ENCODE measurements around the gene DOK3. TPM values are rescaled to one million over a fixed set of nuclear protein-coding genes. Genes with fewer than 3 reads are reported as not detected.

DOK3 gene
- total and polyA plus RNA-seq, 2 of the 13 experiments (the other 11 are each of a cell fraction or from before 2014, with no cell fraction given), result 1.4 to 1.5 TPM

DNA sequence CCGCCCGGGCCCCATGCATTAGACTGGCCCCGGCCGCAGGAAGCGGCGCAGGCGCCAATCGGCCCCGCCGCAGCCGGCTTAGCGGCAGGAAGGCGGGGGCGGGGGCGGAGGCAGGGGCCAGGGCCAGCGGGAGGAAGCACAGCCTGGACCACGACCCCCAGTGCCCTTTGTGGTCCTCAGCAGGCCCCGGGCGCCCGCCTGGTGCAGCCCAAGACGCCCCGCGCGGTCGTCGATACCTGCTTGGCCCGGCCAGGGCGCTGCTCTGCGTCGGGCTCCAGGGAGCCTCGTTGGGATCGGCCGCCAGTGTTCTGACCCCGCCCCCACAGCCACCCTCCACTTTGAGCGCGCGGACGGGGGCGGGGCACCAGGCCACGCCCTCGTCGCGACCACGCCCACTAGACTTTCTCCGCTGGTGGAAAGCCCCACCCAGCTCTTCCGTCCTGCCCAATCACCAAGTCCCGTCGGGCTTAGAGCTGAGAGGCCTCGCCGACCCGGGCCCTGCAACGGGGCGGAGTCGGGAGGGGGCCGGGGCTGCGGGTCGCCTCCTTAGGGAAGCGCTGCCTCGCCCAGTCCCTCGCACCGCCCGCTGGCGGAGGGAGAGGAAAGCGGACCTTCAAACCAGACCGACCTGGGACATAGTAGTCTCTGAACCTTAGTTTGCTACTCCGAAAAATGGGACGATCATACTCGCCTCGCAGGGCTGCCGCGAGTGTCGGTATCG is 12.2 kb downstream of the DOK3 start, which contains the start of gene PDLIM7 (continued):
- no peak for TF ChIP-seq U2AF2 (IDR thresholded peaks at IDR 0.05; ENCODE audit: low read depth, low read length)
- peak; percentile 48; the same call in 1 of the 3 replicates for TF ChIP-seq MXI1 (IDR thresholded peaks at IDR 0.05; ENCODE audit: borderline replicate concordance, low read depth, low read length)
- TF ChIP-seq, protein P1, sequence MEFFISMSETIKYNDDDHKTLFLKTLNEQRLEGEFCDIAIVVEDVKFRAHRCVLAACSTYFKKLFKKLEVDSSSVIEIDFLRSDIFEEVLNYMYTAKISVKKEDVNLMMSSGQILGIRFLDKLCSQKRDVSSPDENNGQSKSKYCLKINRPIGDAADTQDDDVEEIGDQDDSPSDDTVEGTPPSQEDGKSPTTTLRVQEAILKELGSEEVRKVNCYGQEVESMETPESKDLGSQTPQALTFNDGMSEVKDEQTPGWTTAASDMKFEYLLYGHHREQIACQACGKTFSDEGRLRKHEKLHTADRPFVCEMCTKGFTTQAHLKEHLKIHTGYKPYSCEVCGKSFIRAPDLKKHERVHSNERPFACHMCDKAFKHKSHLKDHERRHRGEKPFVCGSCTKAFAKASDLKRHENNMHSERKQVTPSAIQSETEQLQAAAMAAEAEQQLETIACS (CRISPR knock-in tag; IDR thresholded peaks at IDR 0.05), result 0 out of 2 replicates have a peak, but pooled peaks have one; percentile 24
- 0 out of 2 replicates have a peak, but pooled peaks have one; percentile 19 for TF ChIP-seq NCOA2 (CRISPR knock-in tag; IDR thresholded peaks at IDR 0.05)
- TF ChIP-seq, protein P2, sequence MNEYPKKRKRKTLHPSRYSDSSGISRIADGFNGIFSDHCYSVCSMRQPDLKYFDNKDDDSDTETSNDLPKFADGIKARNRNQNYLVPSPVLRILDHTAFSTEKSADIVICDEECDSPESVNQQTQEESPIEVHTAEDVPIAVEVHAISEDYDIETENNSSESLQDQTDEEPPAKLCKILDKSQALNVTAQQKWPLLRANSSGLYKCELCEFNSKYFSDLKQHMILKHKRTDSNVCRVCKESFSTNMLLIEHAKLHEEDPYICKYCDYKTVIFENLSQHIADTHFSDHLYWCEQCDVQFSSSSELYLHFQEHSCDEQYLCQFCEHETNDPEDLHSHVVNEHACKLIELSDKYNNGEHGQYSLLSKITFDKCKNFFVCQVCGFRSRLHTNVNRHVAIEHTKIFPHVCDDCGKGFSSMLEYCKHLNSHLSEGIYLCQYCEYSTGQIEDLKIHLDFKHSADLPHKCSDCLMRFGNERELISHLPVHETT (CRISPR knock-in tag; conservative IDR thresholded peaks at IDR 0.05), result 0 out of 2 replicates have a peak, but pooled peaks have one; percentile 46
- TF ChIP-seq ZNF563 (CRISPR knock-in tag; IDR thresholded peaks at IDR 0.05), result peak; percentile 80; the same call in 1 of the 2 replicates
- peak; percentile 68 for TF ChIP-seq ARNT2 (CRISPR knock-in tag; IDR thresholded peaks at IDR 0.05; ENCODE audit: low read depth)
- TF ChIP-seq XRCC5 (optimal IDR thresholded peaks at IDR 0.05; ENCODE audit: low read length), result peak; percentile 37
- no peak for TF ChIP-seq NR1H2 (CRISPR knock-in tag; IDR thresholded peaks at IDR 0.05; ENCODE audit: borderline replicate concordance, low read depth)
- TF ChIP-seq, protein P3, sequence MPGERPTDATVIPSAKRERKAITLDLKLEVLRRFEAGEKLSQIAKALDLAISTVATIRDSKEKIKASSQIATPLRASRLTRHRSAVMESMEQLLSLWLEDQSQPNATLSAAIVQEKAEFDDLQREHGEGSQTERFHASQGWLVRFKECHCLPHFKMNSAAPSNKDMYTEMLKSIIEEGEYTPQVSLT (CRISPR knock-in tag; IDR thresholded peaks at IDR 0.05; ENCODE audit: borderline replicate concordance, low read depth), result no peak
- TF ChIP-seq, protein P4, sequence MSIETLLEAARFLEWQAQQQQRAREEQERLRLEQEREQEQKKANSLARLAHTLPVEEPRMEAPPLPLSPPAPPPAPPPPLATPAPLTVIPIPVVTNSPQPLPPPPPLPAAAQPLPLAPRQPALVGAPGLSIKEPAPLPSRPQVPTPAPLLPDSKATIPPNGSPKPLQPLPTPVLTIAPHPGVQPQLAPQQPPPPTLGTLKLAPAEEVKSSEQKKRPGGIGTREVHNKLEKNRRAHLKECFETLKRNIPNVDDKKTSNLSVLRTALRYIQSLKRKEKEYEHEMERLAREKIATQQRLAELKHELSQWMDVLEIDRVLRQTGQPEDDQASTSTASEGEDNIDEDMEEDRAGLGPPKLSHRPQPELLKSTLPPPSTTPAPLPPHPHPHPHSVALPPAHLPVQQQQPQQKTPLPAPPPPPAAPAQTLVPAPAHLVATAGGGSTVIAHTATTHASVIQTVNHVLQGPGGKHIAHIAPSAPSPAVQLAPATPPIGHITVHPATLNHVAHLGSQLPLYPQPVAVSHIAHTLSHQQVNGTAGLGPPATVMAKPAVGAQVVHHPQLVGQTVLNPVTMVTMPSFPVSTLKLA (IDR thresholded peaks at IDR 0.05), result peak; percentile 30; the same call in 1 of the 2 replicates
- TF ChIP-seq, protein P5, sequence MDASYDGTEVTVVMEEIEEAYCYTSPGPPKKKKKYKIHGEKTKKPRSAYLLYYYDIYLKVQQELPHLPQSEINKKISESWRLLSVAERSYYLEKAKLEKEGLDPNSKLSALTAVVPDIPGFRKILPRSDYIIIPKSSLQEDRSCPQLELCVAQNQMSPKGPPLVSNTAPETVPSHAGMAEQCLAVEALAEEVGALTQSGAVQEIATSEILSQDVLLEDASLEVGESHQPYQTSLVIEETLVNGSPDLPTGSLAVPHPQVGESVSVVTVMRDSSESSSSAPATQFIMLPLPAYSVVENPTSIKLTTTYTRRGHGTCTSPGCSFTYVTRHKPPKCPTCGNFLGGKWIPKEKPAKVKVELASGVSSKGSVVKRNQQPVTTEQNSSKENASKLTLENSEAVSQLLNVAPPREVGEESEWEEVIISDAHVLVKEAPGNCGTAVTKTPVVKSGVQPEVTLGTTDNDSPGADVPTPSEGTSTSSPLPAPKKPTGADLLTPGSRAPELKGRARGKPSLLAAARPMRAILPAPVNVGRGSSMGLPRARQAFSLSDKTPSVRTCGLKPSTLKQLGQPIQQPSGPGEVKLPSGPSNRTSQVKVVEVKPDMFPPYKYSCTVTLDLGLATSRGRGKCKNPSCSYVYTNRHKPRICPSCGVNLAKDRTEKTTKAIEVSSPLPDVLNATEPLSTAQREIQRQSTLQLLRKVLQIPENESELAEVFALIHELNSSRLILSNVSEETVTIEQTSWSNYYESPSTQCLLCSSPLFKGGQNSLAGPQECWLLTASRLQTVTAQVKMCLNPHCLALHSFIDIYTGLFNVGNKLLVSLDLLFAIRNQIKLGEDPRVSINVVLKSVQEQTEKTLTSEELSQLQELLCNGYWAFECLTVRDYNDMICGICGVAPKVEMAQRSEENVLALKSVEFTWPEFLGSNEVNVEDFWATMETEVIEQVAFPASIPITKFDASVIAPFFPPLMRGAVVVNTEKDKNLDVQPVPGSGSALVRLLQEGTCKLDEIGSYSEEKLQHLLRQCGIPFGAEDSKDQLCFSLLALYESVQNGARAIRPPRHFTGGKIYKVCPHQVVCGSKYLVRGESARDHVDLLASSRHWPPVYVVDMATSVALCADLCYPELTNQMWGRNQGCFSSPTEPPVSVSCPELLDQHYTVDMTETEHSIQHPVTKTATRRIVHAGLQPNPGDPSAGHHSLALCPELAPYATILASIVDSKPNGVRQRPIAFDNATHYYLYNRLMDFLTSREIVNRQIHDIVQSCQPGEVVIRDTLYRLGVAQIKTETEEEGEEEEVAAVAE (CRISPR knock-in tag; IDR thresholded peaks at IDR 0.05; ENCODE audit: borderline replicate concordance), result no peak
- TF ChIP-seq GABPB1 (CRISPR knock-in tag; IDR thresholded peaks at IDR 0.05), result peak; percentile 60; the same call in 1 of the 2 replicates
